Thyroid gland (tissue), 4 donors: ENCODE measurements around the gene CTSL.
"Not testable (repeated sequence)": the region's sequence is repeated elsewhere in the genome, so short reads cannot be mapped to it uniquely, and the experiment has no call there.

ENCODE experiments used
- CTCF ChIP-seq, 6 experiments: fragments of 200-600 bp in 3 of 6; fragments of 450-650 bp in 3 of 6; sonication (generic) in 3 of 6; IDR thresholded peaks; one replicate each; pipeline ENCODE4 v1.5.1; 2016 to 2019; ENCODE audit warnings: antibody characterized with exemption in 6 of 6, mild to moderate bottlenecking in 2 of 6, inconsistent platforms in 1 of 6, moderate library complexity in 1 of 6
- POLR2A ChIP-seq, 2 donors: fragments of 450-650 bp; IDR thresholded peaks; one replicate each; pipeline ENCODE4 v1.6.1; 2017; ENCODE audit warnings: antibody characterized with exemption in 2 of 2, mild to moderate bottlenecking in 2 of 2, moderate library complexity in 1 of 2

GRCh38 chr9:87759980-87760379 is 34.1 kb downstream of the CTSL start:
- not testable (repeated sequence) for TF ChIP-seq CTCF, POLR2A (IDR thresholded peaks at IDR 0.05)
